ENCODE measurements around the gene GDPD5.
"Not testable (repeated sequence)": the region's sequence is repeated elsewhere in the genome, so short reads cannot be mapped to it uniquely, and the experiment has no call there.

GDPD5 gene

DNA sequence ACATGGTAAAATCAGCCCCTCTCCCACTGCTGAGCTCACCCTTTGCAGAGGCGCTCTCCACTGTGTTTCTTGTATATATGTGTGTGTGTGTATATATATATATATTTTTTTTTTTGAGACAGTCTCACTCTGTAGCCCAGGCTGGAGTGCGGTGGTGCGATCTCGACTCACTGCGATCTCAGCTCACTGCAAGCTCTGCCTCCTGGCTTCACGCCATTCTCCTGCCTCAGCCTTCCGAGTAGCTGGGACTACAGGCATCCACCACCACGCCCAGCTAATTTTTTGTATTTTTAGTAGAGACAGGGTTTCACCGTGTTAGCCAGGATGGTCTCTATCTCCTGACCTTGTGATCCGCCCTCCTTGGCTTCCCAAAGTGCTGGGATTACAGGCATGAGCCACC lies 112.6 kb downstream of the GDPD5 start:
- not testable (repeated sequence) for H3K27ac ChIP-seq (ENCODE audit: low read depth, low read length); H3K27me3 ChIP-seq (ENCODE audit: control insufficient read depth in 5 of 5, insufficient read depth in 4 of 5, low read length in 5 of 5); H3K4me1 ChIP-seq (ENCODE audit: control insufficient read depth in 5 of 5, insufficient read depth in 5 of 5, low read length in 5 of 5); H3K4me3 ChIP-seq (ENCODE audit: low read depth in 1 of 5, low read length in 5 of 5); H3K9me3 ChIP-seq (ENCODE audit: control insufficient read depth in 5 of 5, low read length in 5 of 5); H3K9ac ChIP-seq (ENCODE audit: low read length in 5 of 5)
- H3K36me3 ChIP-seq (ENCODE audit: control insufficient read depth in 5 of 5, insufficient read depth in 5 of 5, low read length in 5 of 5) = peaks cover 6 to 33% (median 15%) of the 10 kb centered on the region in 5 donors

DNA sequence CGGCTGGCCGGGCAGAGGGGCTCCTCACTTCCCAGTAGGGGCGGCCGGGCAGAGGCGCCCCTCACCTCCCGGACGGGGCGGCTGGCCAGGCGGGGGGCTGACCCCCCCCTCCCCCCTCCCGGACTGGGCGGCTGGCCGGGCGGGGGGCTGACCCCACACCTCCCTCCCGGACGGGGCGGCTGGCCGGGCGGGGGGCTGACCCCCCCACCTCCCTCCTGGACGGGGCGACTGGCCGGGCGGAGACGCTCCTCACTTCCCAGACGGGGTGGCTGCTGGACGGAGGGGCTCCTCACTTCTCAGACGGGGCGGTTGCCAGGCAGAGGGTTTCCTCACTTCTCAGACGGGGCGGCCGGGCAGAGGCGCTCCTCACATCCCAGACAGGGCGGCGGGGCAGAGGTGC lies 115.8 kb downstream of the GDPD5 start:
- H3K9me3 ChIP-seq (ENCODE audit: control insufficient read depth in 5 of 5, low read length in 5 of 5); H3K27me3 ChIP-seq (ENCODE audit: control insufficient read depth in 5 of 5, insufficient read depth in 4 of 5, low read length in 5 of 5); H3K9ac ChIP-seq (ENCODE audit: low read length in 5 of 5); H3K4me1 ChIP-seq (ENCODE audit: control insufficient read depth in 5 of 5, insufficient read depth in 5 of 5, low read length in 5 of 5); H3K27ac ChIP-seq (ENCODE audit: low read depth, low read length); H3K4me3 ChIP-seq (ENCODE audit: low read depth in 1 of 5, low read length in 5 of 5): not testable (repeated sequence)
- peaks cover 20 to 51% (median 31%) of the 10 kb centered on the region in 5 donors for H3K36me3 ChIP-seq (ENCODE audit: control insufficient read depth in 5 of 5, insufficient read depth in 5 of 5, low read length in 5 of 5)

DNA sequence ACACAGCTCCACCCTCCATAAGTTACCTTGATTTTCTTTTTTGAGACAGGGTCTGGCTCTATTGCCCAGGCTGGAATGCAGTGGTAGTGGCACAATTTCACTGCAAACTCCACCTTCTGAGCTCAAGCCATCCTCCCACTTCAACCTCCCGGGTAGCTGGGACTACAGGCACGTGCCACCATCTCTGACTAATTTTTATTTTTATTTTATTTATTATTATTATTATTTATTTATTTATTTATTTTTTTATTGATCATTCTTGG lies 116.9 kb downstream of the GDPD5 start:
- H3K36me3 ChIP-seq (ENCODE audit: control insufficient read depth in 5 of 5, insufficient read depth in 5 of 5, low read length in 5 of 5) = peaks cover 23 to 56% (median 38%) of the 10 kb centered on the region in 5 donors

GRCh38 chr11:75406338-75406777 lies 119.4 kb downstream of the GDPD5 start:
- no peak overlapping the region for H3K9ac ChIP-seq (ENCODE audit: low read length in 5 of 5)
- no peaks in the 10 kb centered on the region for H3K27me3 ChIP-seq (ENCODE audit: control insufficient read depth in 5 of 5, insufficient read depth in 4 of 5, low read length in 5 of 5)
- no peaks in the 10 kb centered on the region for H3K9me3 ChIP-seq (ENCODE audit: control insufficient read depth in 5 of 5, low read length in 5 of 5)
- no peak overlapping the region for H3K27ac ChIP-seq (ENCODE audit: low read depth, low read length)
- peaks cover 34 to 59% (median 55%) of the 10 kb centered on the region in 5 donors for H3K36me3 ChIP-seq (ENCODE audit: control insufficient read depth in 5 of 5, insufficient read depth in 5 of 5, low read length in 5 of 5)
- peaks cover 0 to 12% (median 7%) of the 10 kb centered on the region in 5 donors for H3K4me1 ChIP-seq (ENCODE audit: control insufficient read depth in 5 of 5, insufficient read depth in 5 of 5, low read length in 5 of 5)
- no peak overlapping the region for H3K4me3 ChIP-seq (ENCODE audit: low read depth in 1 of 5, low read length in 5 of 5)

More for the DNA sequence above, 116.9 kb downstream of the GDPD5 start:
- H3K9me3 ChIP-seq (ENCODE audit: control insufficient read depth in 5 of 5, low read length in 5 of 5) = no peaks in the 10 kb centered on the region
- no peak overlapping the region for H3K4me3 ChIP-seq (ENCODE audit: low read depth in 1 of 5, low read length in 5 of 5)
- no peak overlapping the region for H3K27ac ChIP-seq (ENCODE audit: low read depth, low read length)
- H3K4me1 ChIP-seq (ENCODE audit: control insufficient read depth in 5 of 5, insufficient read depth in 5 of 5, low read length in 5 of 5) = no peaks in the 10 kb centered on the region
- H3K27me3 ChIP-seq (ENCODE audit: control insufficient read depth in 5 of 5, insufficient read depth in 4 of 5, low read length in 5 of 5) = no peaks in the 10 kb centered on the region
- no peak overlapping the region for H3K9ac ChIP-seq (ENCODE audit: low read length in 5 of 5)

DNA sequence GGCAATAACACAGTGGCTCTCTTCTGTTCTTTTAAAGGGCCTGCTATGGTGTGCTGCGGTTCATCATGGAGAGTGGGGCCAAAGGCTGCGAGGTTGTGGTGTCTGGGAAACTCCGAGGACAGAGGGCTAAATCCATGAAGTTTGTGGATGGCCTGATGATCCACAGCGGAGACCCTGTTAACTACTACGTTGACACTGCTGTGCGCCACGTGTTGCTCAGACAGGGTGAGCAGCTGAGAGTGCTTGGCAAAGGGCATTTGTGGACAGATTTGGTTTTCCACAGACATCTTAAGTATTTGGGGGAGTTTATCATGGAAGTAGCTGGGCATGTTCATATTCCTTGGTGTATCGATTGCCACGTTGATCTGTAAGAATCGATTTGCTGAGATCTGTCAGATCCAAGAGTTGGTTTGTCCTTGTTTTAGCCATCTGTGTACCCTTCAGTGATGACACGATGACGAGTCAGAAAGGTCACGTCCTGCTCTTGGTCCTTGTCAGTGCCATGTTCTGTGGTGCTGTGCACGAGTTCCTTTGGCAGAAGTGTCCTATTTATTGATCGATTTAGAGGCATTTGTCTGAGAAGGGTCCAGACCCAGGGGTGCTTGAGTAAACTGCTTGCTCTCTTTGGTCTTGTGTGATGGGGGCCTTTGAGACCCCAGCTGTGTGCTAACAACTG lies 121.6 kb downstream of the GDPD5 start:
- peaks cover 34 to 63% (median 57%) of the 10 kb centered on the region in 5 donors for H3K36me3 ChIP-seq (ENCODE audit: control insufficient read depth in 5 of 5, insufficient read depth in 5 of 5, low read length in 5 of 5)
- no peak overlapping the region for H3K27ac ChIP-seq (ENCODE audit: low read depth, low read length)
- no peaks in the 10 kb centered on the region for H3K27me3 ChIP-seq (ENCODE audit: control insufficient read depth in 5 of 5, insufficient read depth in 4 of 5, low read length in 5 of 5)
- H3K4me1 ChIP-seq (ENCODE audit: control insufficient read depth in 5 of 5, insufficient read depth in 5 of 5, low read length in 5 of 5) = peaks cover 0 to 31% (median 24%) of the 10 kb centered on the region in 5 donors
- H3K9me3 ChIP-seq (ENCODE audit: control insufficient read depth in 5 of 5, low read length in 5 of 5) = no peaks in the 10 kb centered on the region
- no peak overlapping the region for H3K4me3 ChIP-seq (ENCODE audit: low read depth in 1 of 5, low read length in 5 of 5)
- H3K9ac ChIP-seq (ENCODE audit: low read length in 5 of 5) = no peak overlapping the region

GRCh38 chr11:75403037-75403436 lies 122.7 kb downstream of the GDPD5 start:
- no peak overlapping the region for H3K4me3 ChIP-seq (ENCODE audit: low read depth in 1 of 5, low read length in 5 of 5)
- no peaks in the 10 kb centered on the region for H3K9me3 ChIP-seq (ENCODE audit: control insufficient read depth in 5 of 5, low read length in 5 of 5)
- peaks cover 34 to 63% (median 57%) of the 10 kb centered on the region in 5 donors for H3K36me3 ChIP-seq (ENCODE audit: control insufficient read depth in 5 of 5, insufficient read depth in 5 of 5, low read length in 5 of 5)
- no peaks in the 10 kb centered on the region for H3K27me3 ChIP-seq (ENCODE audit: control insufficient read depth in 5 of 5, insufficient read depth in 4 of 5, low read length in 5 of 5)
- H3K4me1 ChIP-seq (ENCODE audit: control insufficient read depth in 5 of 5, insufficient read depth in 5 of 5, low read length in 5 of 5) = peaks cover 0 to 31% (median 24%) of the 10 kb centered on the region in 5 donors
- no peak overlapping the region for H3K27ac ChIP-seq (ENCODE audit: low read depth, low read length)
- no peak overlapping the region for H3K9ac ChIP-seq (ENCODE audit: low read length in 5 of 5)

GRCh38 chr11:75402002-75402773 lies 123.6 kb downstream of the GDPD5 start:
- Histone ChIP-seq H3K9ac (ENCODE audit: low read length in 5 of 5) (peak overlapping the region in 3 of 5 donors; percentile 15 to 26 (median 21)), H3K27me3 (ENCODE audit: control insufficient read depth in 5 of 5, insufficient read depth in 4 of 5, low read length in 5 of 5) (no peaks in the 10 kb centered on the region), H3K4me1 (ENCODE audit: control insufficient read depth in 5 of 5, insufficient read depth in 5 of 5, low read length in 5 of 5) (peaks cover 0 to 31% (median 24%) of the 10 kb centered on the region in 5 donors), H3K9me3 (ENCODE audit: control insufficient read depth in 5 of 5, low read length in 5 of 5) (no peaks in the 10 kb centered on the region), H3K4me3 (ENCODE audit: low read depth in 1 of 5, low read length in 5 of 5) (no peak overlapping the region), H3K27ac (ENCODE audit: low read depth, low read length) (no peak overlapping the region), H3K36me3 (ENCODE audit: control insufficient read depth in 5 of 5, insufficient read depth in 5 of 5, low read length in 5 of 5) (peaks cover 34 to 62% (median 57%) of the 10 kb centered on the region in 5 donors)

DNA sequence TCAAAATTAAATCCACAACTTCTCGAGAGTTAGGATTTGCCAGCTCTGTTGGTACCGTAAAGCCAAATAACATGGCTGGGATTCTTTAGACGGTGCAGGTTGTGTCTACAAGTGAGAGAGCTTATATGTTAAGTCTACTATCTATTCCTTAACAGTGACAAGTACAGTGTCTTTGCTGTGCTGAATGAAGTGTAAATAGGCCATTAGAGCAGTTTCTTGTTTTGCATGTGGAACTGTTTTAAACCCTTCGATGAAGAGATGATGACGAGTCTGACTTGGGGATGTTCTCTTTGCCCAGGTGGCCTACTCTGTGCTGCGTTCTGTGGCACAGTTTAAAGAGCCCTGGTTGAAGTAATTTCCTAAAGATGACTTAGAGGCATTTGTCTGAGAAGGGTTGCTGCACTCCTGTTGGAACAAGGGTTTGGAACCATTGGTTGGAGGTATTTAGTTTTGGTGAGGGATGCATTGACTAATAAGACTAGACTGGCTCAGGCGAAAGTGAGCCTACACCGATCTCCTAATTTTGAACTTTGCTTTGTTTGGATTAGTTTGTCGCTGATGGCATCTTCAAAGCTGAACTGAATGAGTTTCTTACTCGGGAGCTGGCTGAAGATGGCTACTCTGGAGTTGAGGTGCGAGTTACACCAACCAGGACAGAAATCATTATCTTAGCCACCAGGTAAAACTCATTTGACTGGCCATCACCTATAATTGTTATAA lies 125.4 kb downstream of the GDPD5 start:
- Histone ChIP-seq H3K36me3 (ENCODE audit: control insufficient read depth in 5 of 5, insufficient read depth in 5 of 5, low read length in 5 of 5) (peaks cover 19 to 43% (median 40%) of the 10 kb centered on the region in 5 donors), H3K27ac (ENCODE audit: low read depth, low read length) (peak overlapping the region; percentile 88), H3K4me3 (ENCODE audit: low read depth in 1 of 5, low read length in 5 of 5) (peak overlapping the region; percentile 71 to 96 (median 92)), H3K9me3 (ENCODE audit: control insufficient read depth in 5 of 5, low read length in 5 of 5) (no peaks in the 10 kb centered on the region), H3K4me1 (ENCODE audit: control insufficient read depth in 5 of 5, insufficient read depth in 5 of 5, low read length in 5 of 5) (peaks cover 0 to 31% (median 24%) of the 10 kb centered on the region in 5 donors), H3K27me3 (ENCODE audit: control insufficient read depth in 5 of 5, insufficient read depth in 4 of 5, low read length in 5 of 5) (no peaks in the 10 kb centered on the region), H3K9ac (ENCODE audit: low read length in 5 of 5) (peak overlapping the region; percentile 75 to 92 (median 85))

DNA sequence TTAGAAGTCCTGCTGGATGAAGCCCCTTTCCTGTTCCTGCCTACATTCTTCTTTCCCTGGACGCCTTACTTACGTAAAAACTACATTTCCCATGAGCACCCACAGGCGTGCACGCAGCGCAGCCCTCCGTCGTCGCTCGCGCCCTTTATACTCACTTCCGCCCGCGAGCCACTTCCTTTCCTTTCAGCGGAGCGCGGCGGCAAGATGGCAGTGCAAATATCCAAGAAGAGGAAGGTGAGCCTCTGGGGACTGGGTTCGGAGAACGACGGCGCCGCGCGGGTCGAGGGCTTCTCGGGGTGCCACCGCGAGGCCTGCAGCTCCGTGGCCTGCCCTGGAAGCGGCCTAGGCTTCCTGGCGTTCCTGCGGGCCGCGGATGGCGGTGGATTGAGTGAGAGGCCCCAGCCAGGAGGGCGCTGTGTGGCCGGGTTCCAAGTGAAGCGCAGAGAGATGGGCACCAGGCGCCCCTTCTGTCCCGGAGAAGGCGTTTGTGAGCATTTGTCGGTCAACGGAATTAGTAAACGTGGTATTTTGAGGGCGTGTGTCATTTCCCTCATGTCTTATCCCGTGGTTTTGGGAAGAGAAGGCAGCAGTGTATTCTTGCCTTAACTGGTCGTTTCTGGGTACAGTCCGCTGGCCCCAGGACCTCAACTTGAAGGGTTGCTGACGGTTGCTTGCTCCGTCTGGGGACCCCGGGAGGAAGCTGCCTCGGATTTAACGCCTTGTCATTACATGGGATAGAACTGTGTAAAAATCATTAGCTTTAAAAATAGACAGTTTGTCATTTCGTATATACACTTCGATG lies 126.2 kb downstream of the GDPD5 start, which contains the start of gene RPS3:
Gene RPS3, plus strand, starts transcription at position 175 of the 802 bp plus-strand sequence. Its CDS starts 30 bp downstream, at position 205.
- Histone ChIP-seq H3K27ac (ENCODE audit: low read depth, low read length) (peak within 1 kb of the TSS; percentile 88), H3K36me3 (ENCODE audit: control insufficient read depth in 5 of 5, insufficient read depth in 5 of 5, low read length in 5 of 5) (peaks cover 18 to 36% (median 32%) of the 10 kb centered on the region in 5 donors), H3K9me3 (ENCODE audit: control insufficient read depth in 5 of 5, low read length in 5 of 5) (no peaks in the 10 kb centered on the region), H3K27me3 (ENCODE audit: control insufficient read depth in 5 of 5, insufficient read depth in 4 of 5, low read length in 5 of 5) (no peaks in the 10 kb centered on the region), H3K4me1 (ENCODE audit: control insufficient read depth in 5 of 5, insufficient read depth in 5 of 5, low read length in 5 of 5) (peaks cover 0 to 31% (median 24%) of the 10 kb centered on the region in 5 donors), H3K4me3 (ENCODE audit: low read depth in 1 of 5, low read length in 5 of 5) (peak within 1 kb of the TSS; percentile 71 to 96 (median 92)), H3K9ac (ENCODE audit: low read length in 5 of 5) (peak within 1 kb of the TSS; percentile 75 to 92 (median 85))
